A673 (cell line): ENCODE data around the gene ARHGEF4. TPM values are rescaled to one million over a fixed set of nuclear protein-coding genes. Genes with fewer than 3 reads are reported as not detected.

Experiments
- BruUV-seq: library from RNA; stranded (reverse); fragments of 400-500 nt; replicated peaks from 2 replicates; lab custom pipeline; 2021; lab: Mats Ljungman, UMichigan
- CTCF ChIA-PET: fragments of 300-600 bp; sonication (Branson Sonifier 250); formaldehyde crosslinking; loops from one replicate; lab custom pipeline; 2022; ENCODE audit warnings: antibody characterized with exemption; lab: Charles Lee
- POLR2A ChIA-PET: fragments of 300-600 bp; sonication (Branson Sonifier 250); formaldehyde crosslinking; loops from one replicate; lab custom pipeline; 2022; ENCODE audit warnings: antibody characterized with exemption; ENCODE audit not compliant: low non-redundant PET; lab: Charles Lee
- DNase-seq: peaks from one replicate; pipeline ENCODE4 v3.0.0-alpha.2; 2015; ENCODE audit warnings: low spot score
- H3K27ac ChIP-seq: fragments of 200-600 bp; sonication (generic); 2 replicates; pipeline ENCODE4 v1.5.1; 2016; ENCODE audit warnings: mixed run types, low read depth, mild to moderate bottlenecking, mixed read lengths, antibody characterized with exemption, low read length; ENCODE audit not compliant: poor library complexity, severe bottlenecking
- H3K27me3 ChIP-seq: fragments of 200-600 bp; sonication (generic); replicated peaks from 2 replicates; pipeline ENCODE4 v1.6.1; 2017; ENCODE audit warnings: mixed run types, low read depth, mild to moderate bottlenecking, mixed read lengths, antibody characterized with exemption, low read length; ENCODE audit not compliant: insufficient read depth, poor library complexity
- H3K36me3 ChIP-seq: fragments of 200-600 bp; sonication (generic); 2 replicates; pipeline ENCODE4 v1.6.1; 2016; ENCODE audit warnings: mixed run types, mild to moderate bottlenecking, mixed read lengths, antibody characterized with exemption, low read length; ENCODE audit not compliant: insufficient read depth, poor library complexity, severe bottlenecking
- H3K4me1 ChIP-seq: fragments of 200-600 bp; sonication (generic); 2 replicates; pipeline ENCODE4 v1.6.1; 2017; ENCODE audit warnings: mixed run types, mild to moderate bottlenecking, mixed read lengths, antibody characterized with exemption, low read length; ENCODE audit not compliant: insufficient read depth, poor library complexity, severe bottlenecking
- H3K4me3 ChIP-seq: fragments of 200-600 bp; sonication (generic); 2 replicates; pipeline ENCODE4 v1.5.1; 2016; ENCODE audit warnings: low read depth, mixed run types, mild to moderate bottlenecking, mixed read lengths, low read length; ENCODE audit not compliant: poor library complexity, severe bottlenecking
- H3K9me3 ChIP-seq: fragments of 200-600 bp; sonication (generic); 2 replicates; pipeline ENCODE4 v1.6.1; 2016; ENCODE audit warnings: mixed run types, low read depth, mild to moderate bottlenecking, mixed read lengths, antibody characterized with exemption, low read length; ENCODE audit not compliant: poor library complexity, severe bottlenecking
- EZH2 ChIP-seq: fragments of 200-600 bp; sonication (generic); IDR thresholded peaks from 2 replicates; pipeline ENCODE4 v1.6.1; 2017; ENCODE audit warnings: borderline replicate concordance, low read depth, mild to moderate bottlenecking, mixed read lengths, antibody characterized with exemption, low read length; ENCODE audit not compliant: poor library complexity, severe bottlenecking
- intact Hi-C: fragments of 100-400 bp; cut with micrococcal nuclease; formaldehyde crosslinking; loops from one replicate; pipeline ENCODE4 v1.10.0; 2022; ENCODE audit not compliant: unreplicated experiment
- total RNA-seq: library from RNA; stranded (reverse); gene quantifications from 2 replicates; pipeline ENCODE4 v1.2.3, GENCODE V29; 2021
- TF ChIP-seq, protein P1 (sequence below): fragments of 300-800, 200-600 bp; sonication (generic); conservative IDR thresholded peaks from 2 replicates; pipeline ENCODE4 v1.5.1; 2017; ENCODE audit warnings: low read depth, mild to moderate bottlenecking, antibody characterized with exemption, low read length, moderate library complexity, mixed read lengths

The ARHGEF4 gene
- total RNA-seq, 1 experiment from 2014 or later: 2.1 TPM

GRCh38 chr2:130847776-130848525, 11.2 kb downstream of the ARHGEF4 start:
- H3K9me3 ChIP-seq: no peaks in the 10 kb centered on the region
- no peak for TF ChIP-seq EZH2
- TF ChIP-seq, protein P1, sequence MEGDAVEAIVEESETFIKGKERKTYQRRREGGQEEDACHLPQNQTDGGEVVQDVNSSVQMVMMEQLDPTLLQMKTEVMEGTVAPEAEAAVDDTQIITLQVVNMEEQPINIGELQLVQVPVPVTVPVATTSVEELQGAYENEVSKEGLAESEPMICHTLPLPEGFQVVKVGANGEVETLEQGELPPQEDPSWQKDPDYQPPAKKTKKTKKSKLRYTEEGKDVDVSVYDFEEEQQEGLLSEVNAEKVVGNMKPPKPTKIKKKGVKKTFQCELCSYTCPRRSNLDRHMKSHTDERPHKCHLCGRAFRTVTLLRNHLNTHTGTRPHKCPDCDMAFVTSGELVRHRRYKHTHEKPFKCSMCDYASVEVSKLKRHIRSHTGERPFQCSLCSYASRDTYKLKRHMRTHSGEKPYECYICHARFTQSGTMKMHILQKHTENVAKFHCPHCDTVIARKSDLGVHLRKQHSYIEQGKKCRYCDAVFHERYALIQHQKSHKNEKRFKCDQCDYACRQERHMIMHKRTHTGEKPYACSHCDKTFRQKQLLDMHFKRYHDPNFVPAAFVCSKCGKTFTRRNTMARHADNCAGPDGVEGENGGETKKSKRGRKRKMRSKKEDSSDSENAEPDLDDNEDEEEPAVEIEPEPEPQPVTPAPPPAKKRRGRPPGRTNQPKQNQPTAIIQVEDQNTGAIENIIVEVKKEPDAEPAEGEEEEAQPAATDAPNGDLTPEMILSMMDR: no peak
- no peaks in the 10 kb centered on the region for H3K36me3 ChIP-seq
- no peak for DNase-seq
- ChIA-PET CTCF (no interaction called here), POLR2A (no interaction called here)
- no peaks in the 10 kb centered on the region for H3K4me1 ChIP-seq
- intact Hi-C loops: no loop called here
- no peaks in the 10 kb centered on the region for H3K27me3 ChIP-seq
- no peak overlapping the region for H3K27ac ChIP-seq
- BruUV-seq: no TSS peak
- no peak overlapping the region for H3K4me3 ChIP-seq

DNA sequence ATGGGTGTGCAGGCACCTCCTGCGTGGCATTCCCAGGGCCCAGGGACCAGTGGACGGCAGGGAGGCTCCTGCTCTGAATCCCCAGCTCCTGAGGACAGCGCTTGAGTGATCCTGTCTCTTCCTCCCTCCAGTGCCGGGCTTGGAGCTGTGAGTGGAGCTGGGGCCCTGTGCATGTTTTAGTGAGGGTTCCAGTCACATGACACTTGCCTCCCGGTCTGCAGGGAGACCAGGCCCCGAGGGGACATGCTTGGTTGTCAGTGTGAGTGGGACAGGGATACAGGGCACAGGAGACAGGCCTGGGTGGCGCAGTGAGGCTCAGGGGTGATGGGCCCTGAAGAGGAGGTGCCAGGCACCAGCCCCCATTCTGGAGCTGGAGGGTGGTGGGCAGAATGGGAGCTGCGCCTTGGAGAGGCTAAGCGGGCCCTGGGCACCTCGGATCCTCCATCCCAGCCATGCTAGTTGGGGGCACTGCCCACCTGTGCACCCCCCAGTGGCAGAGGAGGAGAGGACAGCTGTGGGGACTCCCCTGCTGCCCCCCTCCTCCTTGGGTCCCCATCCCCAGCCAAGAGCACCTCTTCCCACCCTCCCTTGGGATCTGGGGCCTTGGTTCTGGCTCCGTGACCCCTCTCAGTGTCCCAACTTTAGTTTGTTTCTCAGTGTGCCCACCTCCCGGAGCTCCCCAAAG, 12.0 kb downstream of the ARHGEF4 start:
- BruUV-seq: no TSS peak
- TF ChIP-seq, protein P1: no peak
- no peak for TF ChIP-seq EZH2
- Histone ChIP-seq H3K27me3 (no peaks in the 10 kb centered on the region), H3K27ac (no peak overlapping the region), H3K9me3 (no peaks in the 10 kb centered on the region), H3K4me1 (no peaks in the 10 kb centered on the region), H3K4me3 (no peak overlapping the region), H3K36me3 (no peaks in the 10 kb centered on the region)
- DNase-seq: no peak
- ChIA-PET POLR2A (no interaction called here), CTCF (no interaction called here)
- intact Hi-C loops: no loop called here

- Histone ChIP-seq H3K36me3 (no peaks in the 10 kb centered on the region), H3K27ac (no peak overlapping the region), H3K27me3 (no peaks in the 10 kb centered on the region), H3K4me1 (no peaks in the 10 kb centered on the region), H3K9me3 (no peaks in the 10 kb centered on the region), H3K4me3 (no peak overlapping the region)
- ChIA-PET POLR2A (no interaction called here), CTCF (no interaction called here)
- TF ChIP-seq, protein P1: no peak
- no peak for DNase-seq
- no TSS peak for BruUV-seq
- intact Hi-C loops: no loop called here
Measured at GRCh38 chr2:130849896-130850787, 13.4 kb downstream of the ARHGEF4 start.
